PC-3 (cell line): ENCODE measurements around the gene CCDC122.

Experiments used
- EZH2 ChIP-seq: fragments of 300-600 bp; sonication (generic); IDR thresholded peaks from one replicate; pipeline ENCODE4 v1.6.1; 2017; ENCODE audit warnings: antibody characterized with exemption, mild to moderate bottlenecking, low read length; ENCODE audit not compliant: unreplicated experiment
- TF ChIP-seq, protein P1 (sequence below): fragments of 300-600 bp; sonication (generic); conservative IDR thresholded peaks from 2 replicates; pipeline ENCODE4 v1.5.1; 2017; ENCODE audit warnings: antibody characterized with exemption, low read depth, mild to moderate bottlenecking, low read length

- TF ChIP-seq, protein P1, sequence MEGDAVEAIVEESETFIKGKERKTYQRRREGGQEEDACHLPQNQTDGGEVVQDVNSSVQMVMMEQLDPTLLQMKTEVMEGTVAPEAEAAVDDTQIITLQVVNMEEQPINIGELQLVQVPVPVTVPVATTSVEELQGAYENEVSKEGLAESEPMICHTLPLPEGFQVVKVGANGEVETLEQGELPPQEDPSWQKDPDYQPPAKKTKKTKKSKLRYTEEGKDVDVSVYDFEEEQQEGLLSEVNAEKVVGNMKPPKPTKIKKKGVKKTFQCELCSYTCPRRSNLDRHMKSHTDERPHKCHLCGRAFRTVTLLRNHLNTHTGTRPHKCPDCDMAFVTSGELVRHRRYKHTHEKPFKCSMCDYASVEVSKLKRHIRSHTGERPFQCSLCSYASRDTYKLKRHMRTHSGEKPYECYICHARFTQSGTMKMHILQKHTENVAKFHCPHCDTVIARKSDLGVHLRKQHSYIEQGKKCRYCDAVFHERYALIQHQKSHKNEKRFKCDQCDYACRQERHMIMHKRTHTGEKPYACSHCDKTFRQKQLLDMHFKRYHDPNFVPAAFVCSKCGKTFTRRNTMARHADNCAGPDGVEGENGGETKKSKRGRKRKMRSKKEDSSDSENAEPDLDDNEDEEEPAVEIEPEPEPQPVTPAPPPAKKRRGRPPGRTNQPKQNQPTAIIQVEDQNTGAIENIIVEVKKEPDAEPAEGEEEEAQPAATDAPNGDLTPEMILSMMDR = peak; percentile 60
- no peak for TF ChIP-seq EZH2
These were observed 4.9 kb downstream of the CCDC122 start for GRCh38 chr13:43874504-43875092.
